ENCODE data around the gene ARHGAP5. TPM values are rescaled to one million over a fixed set of nuclear protein-coding genes. Genes with fewer than 3 reads are reported as not detected.
A peak's percentile ranks its signal among the peaks of the same experiment; 100 is the strongest.

Gene ARHGAP5
- total RNA-seq, 4 donors from 2014 or later = 85.8 to 167 (median 104) TPM

GRCh38 chr14:32201816-32202490 lies 124.8 kb downstream of the ARHGAP5 start, which contains the start of gene RNU6-7:
Gene RNU6-7, plus strand, starts transcription at chr14:32202045.
- H3K9me3 ChIP-seq = no peaks in the 10 kb centered on the region
- peak within 1 kb of the TSS; percentile 74 to 93 (median 89) for H3K27ac ChIP-seq
- peak within 1 kb of the TSS; percentile 51 to 82 (median 64) for H3K4me3 ChIP-seq
- TF ChIP-seq EP300 (IDR thresholded peaks at IDR 0.05) (peak in 1 of 2 donors; percentile 17), CTCF (IDR thresholded peaks at IDR 0.05) (no peak), POLR2A (IDR thresholded peaks at IDR 0.05) (no peak)
- H3K36me3 ChIP-seq = no peaks in the 10 kb centered on the region
- peaks cover 0 to 18% (median 0%) of the 10 kb centered on the region in 4 donors for H3K4me1 ChIP-seq
- no peak for DNase-seq (ENCODE audit: low spot score in 2 of 2)
- 0 to 1% methylated on average over 39 of the region's 40 CpGs for WGBS, 2 donors
- no peaks in the 10 kb centered on the region for H3K27me3 ChIP-seq

DNA sequence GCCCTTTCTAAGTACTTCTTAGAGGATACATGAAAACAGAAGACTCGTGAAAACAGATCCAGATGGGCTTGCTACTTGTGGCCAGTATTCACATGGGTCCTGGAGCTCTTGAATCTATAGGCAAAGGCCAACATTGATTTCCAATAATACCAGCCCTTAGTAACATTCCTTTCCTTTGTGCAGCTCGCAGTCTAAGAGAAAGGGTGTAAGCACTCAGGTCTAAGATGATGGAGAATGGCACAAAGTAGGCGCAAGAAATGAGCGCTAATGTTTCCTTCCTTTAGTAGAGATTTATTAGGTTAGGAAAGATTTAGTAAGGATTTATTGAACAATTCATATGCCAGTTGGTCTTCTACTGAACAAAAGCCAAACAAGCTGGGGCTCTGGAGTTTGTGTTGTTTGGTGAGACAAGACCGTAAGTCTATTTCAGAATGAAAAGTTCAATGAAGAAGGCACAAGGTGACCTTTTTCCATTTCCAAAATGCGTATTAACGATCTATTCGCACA lies 125.4 kb downstream of the ARHGAP5 start:
- H3K36me3 ChIP-seq = no peaks in the 10 kb centered on the region
- DNase-seq (ENCODE audit: low spot score in 2 of 2) = no peak
- H3K4me3 ChIP-seq = peak overlapping the region; percentile 51 to 82 (median 64)
- 1 to 3% methylated on average over 8 of the region's 8 CpGs for WGBS, 2 donors
- no peaks in the 10 kb centered on the region for H3K27me3 ChIP-seq
- no peak for TF ChIP-seq POLR2A (IDR thresholded peaks at IDR 0.05)
- no peak for TF ChIP-seq EP300 (IDR thresholded peaks at IDR 0.05)
- TF ChIP-seq CTCF (IDR thresholded peaks at IDR 0.05) = no peak
- no peaks in the 10 kb centered on the region for H3K9me3 ChIP-seq
- peaks cover 0 to 18% (median 0%) of the 10 kb centered on the region in 4 donors for H3K4me1 ChIP-seq
- H3K27ac ChIP-seq = peak overlapping the region; percentile 74 to 93 (median 89)

DNA sequence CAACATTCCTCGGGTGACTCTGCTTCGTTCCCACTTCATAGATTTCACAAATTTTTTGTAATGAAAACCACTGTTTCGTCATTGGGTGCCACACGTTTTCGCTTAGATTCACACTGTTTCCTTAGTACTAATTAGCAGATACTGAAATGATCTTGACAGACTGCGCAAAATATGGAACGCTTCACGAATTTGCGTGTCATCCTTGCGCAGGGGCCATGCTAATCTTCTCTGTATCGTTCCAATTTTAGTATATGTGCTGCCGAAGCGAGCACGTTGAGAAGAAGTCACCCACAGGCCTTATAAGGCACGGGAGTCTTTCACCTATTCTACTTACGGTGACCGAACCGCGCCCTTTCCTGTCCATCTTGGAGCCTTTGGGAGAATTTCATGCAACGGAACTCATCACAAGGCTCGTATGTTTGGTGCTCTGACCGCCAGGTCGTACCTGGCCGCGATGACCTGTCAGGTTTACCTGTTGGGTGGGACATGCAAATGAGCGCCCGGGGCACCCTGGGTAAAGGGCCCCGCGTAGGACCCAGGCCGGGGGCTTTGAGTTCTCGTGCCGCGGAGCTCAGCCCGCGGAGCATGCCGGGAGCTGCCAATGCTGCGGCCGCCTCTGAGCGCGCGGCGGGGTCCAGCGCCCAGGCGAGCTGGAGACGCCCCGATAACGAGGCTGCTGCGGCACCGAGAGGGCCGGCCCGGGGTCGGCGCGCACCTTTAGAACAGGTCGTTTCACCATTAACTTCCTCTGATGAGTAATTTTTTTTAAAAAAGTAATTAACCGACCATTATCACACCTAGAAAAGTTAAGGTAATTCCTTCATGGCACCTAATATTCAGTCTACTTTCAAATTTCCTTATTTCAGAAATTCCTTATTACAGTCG lies 126.1 kb downstream of the ARHGAP5 start, which contains the start of gene RNU6-8:
TSS of gene RNU6-8 (minus strand) at position 272 of the 885 bp plus-strand sequence.
- peak within 1 kb of the TSS; percentile 51 to 82 (median 64) for H3K4me3 ChIP-seq
- peak within 1 kb of the TSS; percentile 74 to 93 (median 89) for H3K27ac ChIP-seq
- H3K4me1 ChIP-seq = peaks cover 0 to 18% (median 0%) of the 10 kb centered on the region in 4 donors
- TF ChIP-seq CTCF (IDR thresholded peaks at IDR 0.05) (no peak), POLR2A (IDR thresholded peaks at IDR 0.05) (peak in 1 of 2 donors; percentile 25), EP300 (IDR thresholded peaks at IDR 0.05) (peak in 1 of 2 donors; percentile 80)
- H3K27me3 ChIP-seq = no peaks in the 10 kb centered on the region
- H3K9me3 ChIP-seq = no peaks in the 10 kb centered on the region
- whole genome bisulfite sequencing, 2 donors = 0% methylated on average over 38 to 57 of the region's 57 CpGs
- DNase-seq (ENCODE audit: low spot score in 2 of 2) = peak; percentile 62 to 65
- H3K36me3 ChIP-seq = no peaks in the 10 kb centered on the region

GRCh38 chr14:32203928-32204357 lies 126.8 kb downstream of the ARHGAP5 start:
- H3K27ac ChIP-seq = peak overlapping the region; percentile 74 to 93 (median 89)
- WGBS, 2 donors = 2 to 3% methylated on average over 14 of the region's 14 CpGs
- no peaks in the 10 kb centered on the region for H3K27me3 ChIP-seq
- no peak for DNase-seq (ENCODE audit: low spot score in 2 of 2)
- H3K9me3 ChIP-seq = no peaks in the 10 kb centered on the region
- H3K36me3 ChIP-seq = no peaks in the 10 kb centered on the region
- peak overlapping the region; percentile 51 to 82 (median 64) for H3K4me3 ChIP-seq
- TF ChIP-seq EP300 (IDR thresholded peaks at IDR 0.05) (no peak), POLR2A (IDR thresholded peaks at IDR 0.05) (no peak), CTCF (IDR thresholded peaks at IDR 0.05) (no peak)
- H3K4me1 ChIP-seq = peaks cover 0 to 18% (median 0%) of the 10 kb centered on the region in 4 donors
